HepG2 (cell line): ENCODE results near the gene SLAIN2. TPM values are rescaled to one million over a fixed set of nuclear protein-coding genes. Genes with fewer than 3 reads are reported as not detected.
A peak's percentile ranks its signal among the peaks of the same experiment; 100 is the strongest.

Experiments
- CBX2 ChIP-seq, 2 experiments: fragments of 200-600 bp in 1 of 2; sonication (generic); formaldehyde crosslinking in 1 of 2; IDR thresholded peaks; 2 replicates each; pipeline versions ENCODE4 v1.7.0 to v1.8.1; 2018 to 2022; ENCODE audit warnings: low read depth in 2 of 2, low read length in 1 of 2, mild to moderate bottlenecking in 1 of 2, missing genetic modification reagents in 1 of 2
- CCAR2 ChIP-seq: fragments of 200-400 bp; formaldehyde crosslinking; optimal IDR thresholded peaks from 2 replicates; pipeline ENCODE3; 2018; ENCODE audit warnings: low read depth, mild to moderate bottlenecking, low read length, moderate library complexity
- GATAD2A ChIP-seq: IDR thresholded peaks from 2 replicates; pipeline ENCODE4 v1.6.1; 2016
- JUND ChIP-seq: sonication (generic); formaldehyde crosslinking; IDR thresholded peaks from 2 replicates; pipeline ENCODE4 v1.8.0; 2022; ENCODE audit warnings: mild to moderate bottlenecking, missing genetic modification reagents
- KAT7 ChIP-seq: IDR thresholded peaks from 2 replicates; pipeline ENCODE4 v1.6.1; 2018; ENCODE audit warnings: borderline replicate concordance, missing compliant biosample characterization
- KDM6A ChIP-seq: IDR thresholded peaks from 2 replicates; pipeline ENCODE4 v1.6.1; 2016; ENCODE audit warnings: low read depth
- MIXL1 ChIP-seq: IDR thresholded peaks from 2 replicates; pipeline ENCODE4 v1.6.1; 2016
- XRCC5 ChIP-seq: fragments of 200-400 bp; formaldehyde crosslinking; optimal IDR thresholded peaks from 2 replicates; pipeline ENCODE3; 2017; ENCODE audit warnings: mild to moderate bottlenecking, low read length
- ZNF75D ChIP-seq: sonication (generic); formaldehyde crosslinking; IDR thresholded peaks from 2 replicates; pipeline ENCODE4 v1.8.1; 2023; ENCODE audit warnings: missing genetic modification reagents, mild to moderate bottlenecking, borderline replicate concordance
- polyA plus RNA-seq, 8 experiments: library from polyadenylated mRNA; depleted of rRNA in 3 of 8; stranded (reverse) in 7 of 8; unstranded in 1 of 8; fragments of >200 nt; fragmentation: Illumina TruSeq in 4 of 8; extraction: Trizol in 4 of 8; gene quantifications; 2 replicates each; pipeline versions ENCODE4 v1.2.1 to v1.2.3, GENCODE V29; 2011 to 2016; ENCODE audit warnings: low read depth in 4 of 8, missing spikeins in 1 of 8, mixed read lengths in 1 of 8; ENCODE audit not compliant: insufficient read depth in 1 of 8
- total RNA-seq, 5 experiments: library from RNA; depleted of rRNA; stranded (reverse); fragments of >200 nt; fragmentation: Illumina TruSeq; extraction: Trizol; gene quantifications; 2 replicates each; pipeline ENCODE4 v1.2.3, GENCODE V29; 2016; ENCODE audit warnings: low read depth in 1 of 5
- TF ChIP-seq, protein P1 (sequence below): IDR thresholded peaks from 2 replicates; pipeline ENCODE4 v1.6.1; 2016; ENCODE audit warnings: low read depth, control low read depth
- TF ChIP-seq, protein P2 (sequence below): sonication (generic); formaldehyde crosslinking; conservative IDR thresholded peaks from 2 replicates; pipeline ENCODE4 v1.4.0; 2020; ENCODE audit warnings: missing genetic modification reagents
- TF ChIP-seq, protein P3 (sequence below): fragments of 450-650 bp; IDR thresholded peaks from 2 replicates; pipeline ENCODE4 v1.6.1; 2017
- TF ChIP-seq, protein P4 (sequence below): sonication (generic); formaldehyde crosslinking; IDR thresholded peaks from 2 replicates; pipeline ENCODE4 v1.4.0; 2020; ENCODE audit warnings: missing genetic modification reagents, borderline replicate concordance
- TF ChIP-seq, protein P5 (sequence below): IDR thresholded peaks from 2 replicates; pipeline ENCODE4 v1.6.1; 2016
- TF ChIP-seq, protein P6 (sequence below): sonication (generic); formaldehyde crosslinking; IDR thresholded peaks from 2 replicates; pipeline ENCODE4 v1.4.0; 2020; ENCODE audit warnings: missing genetic modification reagents, borderline replicate concordance
- TF ChIP-seq, protein P7 (sequence below): sonication (generic); formaldehyde crosslinking; IDR thresholded peaks from 2 replicates; pipeline ENCODE4 v1.8.0; 2022; ENCODE audit warnings: missing genetic modification reagents, low read depth, mild to moderate bottlenecking, borderline replicate concordance

The SLAIN2 gene
- total and polyA plus RNA-seq, 2 of the 13 experiments (the other 11 are each of a cell fraction or from before 2014, with no cell fraction given), result 20.7 to 22.5 TPM

DNA sequence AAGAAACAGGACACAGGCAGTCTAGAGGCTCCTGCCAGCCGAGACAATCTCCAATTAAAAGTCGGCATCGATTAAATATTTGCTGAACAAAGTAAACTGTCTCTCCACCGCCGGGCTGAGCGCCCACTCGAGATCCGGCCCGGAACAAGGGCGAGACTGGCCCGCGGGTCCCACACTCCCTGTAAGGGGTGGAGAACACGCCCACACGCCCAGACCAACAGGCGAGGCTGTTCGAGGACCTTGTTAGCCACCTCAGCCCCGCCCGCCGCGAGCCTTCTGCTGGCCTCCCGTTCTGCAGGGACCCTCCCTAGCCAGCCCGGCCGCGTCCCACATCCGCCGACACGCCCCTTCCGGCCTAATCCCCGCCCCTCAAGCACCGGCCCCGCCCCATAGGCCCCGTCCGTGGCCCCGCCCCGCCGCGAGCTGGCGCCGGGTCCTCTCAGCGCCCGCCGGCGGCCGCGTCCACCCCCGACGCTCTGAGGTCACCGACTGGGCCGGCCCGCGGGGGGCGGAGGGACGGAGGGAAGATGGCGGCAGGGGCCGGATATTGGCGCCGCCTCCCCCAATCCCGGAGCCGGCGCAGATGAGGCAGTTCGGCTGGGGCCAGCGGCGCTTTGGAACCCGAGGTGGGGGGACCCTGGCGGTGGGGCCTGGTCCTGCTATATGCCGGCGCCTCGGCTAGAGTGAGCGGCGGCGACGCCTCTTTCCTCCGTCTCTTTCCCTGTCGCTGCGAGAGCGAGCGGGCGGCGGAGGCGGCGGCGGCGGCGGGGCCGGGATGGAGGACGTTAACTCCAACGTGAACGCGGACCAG is at the start of gene SLAIN2 (continued):
- TF ChIP-seq, protein P1, sequence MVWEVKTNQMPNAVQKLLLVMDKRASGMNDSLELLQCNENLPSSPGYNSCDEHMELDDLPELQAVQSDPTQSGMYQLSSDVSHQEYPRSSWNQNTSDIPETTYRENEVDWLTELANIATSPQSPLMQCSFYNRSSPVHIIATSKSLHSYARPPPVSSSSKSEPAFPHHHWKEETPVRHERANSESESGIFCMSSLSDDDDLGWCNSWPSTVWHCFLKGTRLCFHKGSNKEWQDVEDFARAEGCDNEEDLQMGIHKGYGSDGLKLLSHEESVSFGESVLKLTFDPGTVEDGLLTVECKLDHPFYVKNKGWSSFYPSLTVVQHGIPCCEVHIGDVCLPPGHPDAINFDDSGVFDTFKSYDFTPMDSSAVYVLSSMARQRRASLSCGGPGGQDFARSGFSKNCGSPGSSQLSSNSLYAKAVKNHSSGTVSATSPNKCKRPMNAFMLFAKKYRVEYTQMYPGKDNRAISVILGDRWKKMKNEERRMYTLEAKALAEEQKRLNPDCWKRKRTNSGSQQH (CRISPR knock-in tag), result no peak
- TF ChIP-seq, protein P2, sequence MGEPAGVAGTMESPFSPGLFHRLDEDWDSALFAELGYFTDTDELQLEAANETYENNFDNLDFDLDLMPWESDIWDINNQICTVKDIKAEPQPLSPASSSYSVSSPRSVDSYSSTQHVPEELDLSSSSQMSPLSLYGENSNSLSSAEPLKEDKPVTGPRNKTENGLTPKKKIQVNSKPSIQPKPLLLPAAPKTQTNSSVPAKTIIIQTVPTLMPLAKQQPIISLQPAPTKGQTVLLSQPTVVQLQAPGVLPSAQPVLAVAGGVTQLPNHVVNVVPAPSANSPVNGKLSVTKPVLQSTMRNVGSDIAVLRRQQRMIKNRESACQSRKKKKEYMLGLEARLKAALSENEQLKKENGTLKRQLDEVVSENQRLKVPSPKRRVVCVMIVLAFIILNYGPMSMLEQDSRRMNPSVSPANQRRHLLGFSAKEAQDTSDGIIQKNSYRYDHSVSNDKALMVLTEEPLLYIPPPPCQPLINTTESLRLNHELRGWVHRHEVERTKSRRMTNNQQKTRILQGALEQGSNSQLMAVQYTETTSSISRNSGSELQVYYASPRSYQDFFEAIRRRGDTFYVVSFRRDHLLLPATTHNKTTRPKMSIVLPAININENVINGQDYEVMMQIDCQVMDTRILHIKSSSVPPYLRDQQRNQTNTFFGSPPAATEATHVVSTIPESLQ (CRISPR knock-in tag), result no peak
- TF ChIP-seq, protein P3, sequence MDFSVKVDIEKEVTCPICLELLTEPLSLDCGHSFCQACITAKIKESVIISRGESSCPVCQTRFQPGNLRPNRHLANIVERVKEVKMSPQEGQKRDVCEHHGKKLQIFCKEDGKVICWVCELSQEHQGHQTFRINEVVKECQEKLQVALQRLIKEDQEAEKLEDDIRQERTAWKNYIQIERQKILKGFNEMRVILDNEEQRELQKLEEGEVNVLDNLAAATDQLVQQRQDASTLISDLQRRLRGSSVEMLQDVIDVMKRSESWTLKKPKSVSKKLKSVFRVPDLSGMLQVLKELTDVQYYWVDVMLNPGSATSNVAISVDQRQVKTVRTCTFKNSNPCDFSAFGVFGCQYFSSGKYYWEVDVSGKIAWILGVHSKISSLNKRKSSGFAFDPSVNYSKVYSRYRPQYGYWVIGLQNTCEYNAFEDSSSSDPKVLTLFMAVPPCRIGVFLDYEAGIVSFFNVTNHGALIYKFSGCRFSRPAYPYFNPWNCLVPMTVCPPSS, result no peak
- TF ChIP-seq MIXL1, result no peak
- no peak for TF ChIP-seq ZNF75D (CRISPR knock-in tag)
- TF ChIP-seq CCAR2, result no peak
- TF ChIP-seq JUND (CRISPR knock-in tag), result no peak
- TF ChIP-seq XRCC5, result peak; percentile 18
- TF ChIP-seq, protein P4, sequence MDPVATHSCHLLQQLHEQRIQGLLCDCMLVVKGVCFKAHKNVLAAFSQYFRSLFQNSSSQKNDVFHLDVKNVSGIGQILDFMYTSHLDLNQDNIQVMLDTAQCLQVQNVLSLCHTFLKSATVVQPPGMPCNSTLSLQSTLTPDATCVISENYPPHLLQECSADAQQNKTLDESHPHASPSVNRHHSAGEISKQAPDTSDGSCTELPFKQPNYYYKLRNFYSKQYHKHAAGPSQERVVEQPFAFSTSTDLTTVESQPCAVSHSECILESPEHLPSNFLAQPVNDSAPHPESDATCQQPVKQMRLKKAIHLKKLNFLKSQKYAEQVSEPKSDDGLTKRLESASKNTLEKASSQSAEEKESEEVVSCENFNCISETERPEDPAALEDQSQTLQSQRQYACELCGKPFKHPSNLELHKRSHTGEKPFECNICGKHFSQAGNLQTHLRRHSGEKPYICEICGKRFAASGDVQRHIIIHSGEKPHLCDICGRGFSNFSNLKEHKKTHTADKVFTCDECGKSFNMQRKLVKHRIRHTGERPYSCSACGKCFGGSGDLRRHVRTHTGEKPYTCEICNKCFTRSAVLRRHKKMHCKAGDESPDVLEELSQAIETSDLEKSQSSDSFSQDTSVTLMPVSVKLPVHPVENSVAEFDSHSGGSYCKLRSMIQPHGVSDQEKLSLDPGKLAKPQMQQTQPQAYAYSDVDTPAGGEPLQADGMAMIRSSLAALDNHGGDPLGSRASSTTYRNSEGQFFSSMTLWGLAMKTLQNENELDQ (CRISPR knock-in tag), result no peak
- TF ChIP-seq CBX2 (IDR thresholded peaks at IDR 0.05; ENCODE audit: low read depth, low read length), result no peak
- no peak for TF ChIP-seq CBX2 (CRISPR knock-in tag; IDR thresholded peaks at IDR 0.05; ENCODE audit: low read depth)
- TF ChIP-seq, protein P5, sequence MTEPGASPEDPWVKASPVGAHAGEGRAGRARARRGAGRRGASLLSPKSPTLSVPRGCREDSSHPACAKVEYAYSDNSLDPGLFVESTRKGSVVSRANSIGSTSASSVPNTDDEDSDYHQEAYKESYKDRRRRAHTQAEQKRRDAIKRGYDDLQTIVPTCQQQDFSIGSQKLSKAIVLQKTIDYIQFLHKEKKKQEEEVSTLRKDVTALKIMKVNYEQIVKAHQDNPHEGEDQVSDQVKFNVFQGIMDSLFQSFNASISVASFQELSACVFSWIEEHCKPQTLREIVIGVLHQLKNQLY (CRISPR knock-in tag), result no peak
- TF ChIP-seq KAT7 (CRISPR knock-in tag), result peak; percentile 69; the same call in 1 of the 2 replicates
- TF ChIP-seq, protein P6, sequence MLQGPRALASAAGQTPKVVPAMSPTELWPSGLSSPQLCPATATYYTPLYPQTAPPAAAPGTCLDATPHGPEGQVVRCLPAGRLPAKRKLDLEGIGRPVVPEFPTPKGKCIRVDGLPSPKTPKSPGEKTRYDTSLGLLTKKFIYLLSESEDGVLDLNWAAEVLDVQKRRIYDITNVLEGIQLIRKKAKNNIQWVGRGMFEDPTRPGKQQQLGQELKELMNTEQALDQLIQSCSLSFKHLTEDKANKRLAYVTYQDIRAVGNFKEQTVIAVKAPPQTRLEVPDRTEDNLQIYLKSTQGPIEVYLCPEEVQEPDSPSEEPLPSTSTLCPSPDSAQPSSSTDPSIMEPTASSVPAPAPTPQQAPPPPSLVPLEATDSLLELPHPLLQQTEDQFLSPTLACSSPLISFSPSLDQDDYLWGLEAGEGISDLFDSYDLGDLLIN, result peak; percentile 54; the same call in 1 of the 2 replicates
- TF ChIP-seq, protein P7, sequence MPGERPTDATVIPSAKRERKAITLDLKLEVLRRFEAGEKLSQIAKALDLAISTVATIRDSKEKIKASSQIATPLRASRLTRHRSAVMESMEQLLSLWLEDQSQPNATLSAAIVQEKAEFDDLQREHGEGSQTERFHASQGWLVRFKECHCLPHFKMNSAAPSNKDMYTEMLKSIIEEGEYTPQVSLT (CRISPR knock-in tag), result no peak
- peak; percentile 84 for TF ChIP-seq GATAD2A (CRISPR knock-in tag)
- 0 out of 2 replicates have a peak, but pooled peaks have one; percentile 17 for TF ChIP-seq KDM6A (CRISPR knock-in tag)
